HEK293 (cell line): Measurements from ENCODE around the gene CFAP300.

Experiments
- CTCF ChIA-PET: fragments of 350-600 bp; formaldehyde crosslinking; extraction: SDS; loops from one replicate; lab custom pipeline; 2021; ENCODE audit warnings: antibody characterized with exemption; lab: Yijun Ruan, JAX
- POLR2A ChIA-PET: fragments of 300-600 bp; formaldehyde crosslinking; extraction: SDS; loops from one replicate; lab custom pipeline; 2020; ENCODE audit warnings: antibody characterized with exemption, inconsistent platforms; lab: Yijun Ruan, JAX
- H3K27ac ChIP-seq: fragments of 200-500 bp; sonication (Bioruptor generic); 2 replicates; pipeline ENCODE4 v1.5.1; 2014; ENCODE audit warnings: low read depth, low read length, control low read depth, inconsistent platforms; ENCODE audit errors: extremely low read depth
- H3K36me3 ChIP-seq, 2 experiments: fragments of 200-500 bp in 1 of 2; sonication (Bioruptor generic) in 1 of 2; 1 replicate in 1 of 2; 2 replicates in 1 of 2; pipeline ENCODE4 v1.5.1; 2014 to 2017; ENCODE audit warnings: inconsistent platforms in 2 of 2, low read length in 2 of 2; ENCODE audit not compliant: control insufficient read depth in 2 of 2, insufficient read depth in 1 of 2
- H3K4me1 ChIP-seq: fragments of 200-500 bp; sonication (Bioruptor generic); 2 replicates; pipeline ENCODE4 v1.5.1; 2014; ENCODE audit warnings: mild to moderate bottlenecking, low read length, inconsistent platforms; ENCODE audit not compliant: control insufficient read depth, insufficient read depth
- H3K4me3 ChIP-seq: 2 replicates; pipeline ENCODE4 v1.5.1; 2011; ENCODE audit warnings: low read depth, mild to moderate bottlenecking, control low read depth, low read length, moderate library complexity
- H3K9me3 ChIP-seq: fragments of 200-500 bp; sonication (Bioruptor generic); 2 replicates; pipeline ENCODE4 v1.5.1; 2014; ENCODE audit warnings: low read depth, low read length, inconsistent platforms; ENCODE audit not compliant: control insufficient read depth, insufficient read depth
- ELK4 ChIP-seq: IDR thresholded peaks from 2 replicates; pipeline ENCODE4 v1.6.1; 2011; ENCODE audit warnings: mild to moderate bottlenecking, low read depth, low read length, borderline replicate concordance
- PRDM1 ChIP-seq: fragments of 450-650 bp; formaldehyde crosslinking; IDR thresholded peaks from 2 replicates; pipeline ENCODE4; 2016; ENCODE audit warnings: missing biosample characterization, missing genetic modification characterization
- PRDM2 ChIP-seq: fragments of 450-650 bp; formaldehyde crosslinking; IDR thresholded peaks from 2 replicates; pipeline ENCODE4 v1.5.1; 2016; ENCODE audit warnings: missing biosample characterization, missing genetic modification characterization, borderline replicate concordance
- PRDM6 ChIP-seq: fragments of 450-650 bp; formaldehyde crosslinking; IDR thresholded peaks from 2 replicates; pipeline ENCODE4 v1.5.1; 2017; ENCODE audit warnings: missing biosample characterization, missing genetic modification characterization
- SP3 ChIP-seq: fragments of 450-650 bp; formaldehyde crosslinking; IDR thresholded peaks from 2 replicates; pipeline ENCODE4 v1.5.1; 2016; ENCODE audit warnings: missing biosample characterization, missing genetic modification characterization
- TRIM28 ChIP-seq: IDR thresholded peaks from 2 replicates; pipeline ENCODE4 v1.6.1; 2011; ENCODE audit warnings: low read length, control low read depth, borderline replicate concordance
- WT1 ChIP-seq: fragments of 450-650 bp; formaldehyde crosslinking; IDR thresholded peaks from 2 replicates; pipeline ENCODE4 v1.5.1; 2016; ENCODE audit warnings: missing biosample characterization, missing genetic modification characterization
- ZBTB11 ChIP-seq: fragments of 450-650 bp; formaldehyde crosslinking; conservative IDR thresholded peaks from 2 replicates; pipeline ENCODE4 v1.5.1; 2016; ENCODE audit warnings: low read depth, missing biosample characterization, missing genetic modification characterization
- ZIC2 ChIP-seq: fragments of 450-650 bp; formaldehyde crosslinking; IDR thresholded peaks from 2 replicates; pipeline ENCODE4 v1.5.1; 2016; ENCODE audit warnings: missing biosample characterization, missing genetic modification characterization
- ZNF274 ChIP-seq, 2 experiments: fragments of 200-500 bp in 1 of 2; fragments of 450-650 bp in 1 of 2; sonication (Bioruptor generic) in 1 of 2; formaldehyde crosslinking in 1 of 2; IDR thresholded peaks; 2 replicates each; pipeline versions ENCODE4 v1.5.1 to v1.6.1; 2014 to 2016; ENCODE audit warnings: borderline replicate concordance in 1 of 2, inconsistent platforms in 1 of 2, low read length in 1 of 2, missing biosample characterization in 1 of 2, missing genetic modification characterization in 1 of 2
- ZNF341 ChIP-seq: fragments of 450-650 bp; formaldehyde crosslinking; IDR thresholded peaks from 2 replicates; pipeline ENCODE4; 2016; ENCODE audit warnings: low read depth, missing biosample characterization, missing genetic modification characterization
- ZNF366 ChIP-seq: fragments of 450-650 bp; formaldehyde crosslinking; conservative IDR thresholded peaks from 2 replicates; pipeline ENCODE4 v1.5.1; 2016; ENCODE audit warnings: missing biosample characterization, missing genetic modification characterization
- ZNF580 ChIP-seq: fragments of 450-650 bp; formaldehyde crosslinking; IDR thresholded peaks from 2 replicates; pipeline ENCODE4 v1.5.1; 2016; ENCODE audit warnings: missing biosample characterization, missing genetic modification characterization
- ZNF704 ChIP-seq: fragments of 450-650 bp; formaldehyde crosslinking; IDR thresholded peaks from 2 replicates; pipeline ENCODE4 v1.5.1; 2016; ENCODE audit warnings: missing biosample characterization, missing genetic modification characterization
- ZNF768 ChIP-seq: fragments of 450-650 bp; formaldehyde crosslinking; IDR thresholded peaks from 2 replicates; pipeline ENCODE4 v1.5.1; 2018; ENCODE audit warnings: missing biosample characterization, mild to moderate bottlenecking, missing genetic modification characterization
- ZXDB ChIP-seq: fragments of 450-650 bp; formaldehyde crosslinking; IDR thresholded peaks from 2 replicates; pipeline ENCODE4 v1.5.1; 2016; ENCODE audit warnings: missing biosample characterization, missing genetic modification characterization

The CFAP300 gene

GRCh38 chr11:102115557-102115956 is 68.3 kb downstream of the CFAP300 start (continued):
- no peak for TF ChIP-seq ZNF704 (tag by site-specific recombination)
- no peak for TF ChIP-seq PRDM2 (tag by site-specific recombination)
- no peak for TF ChIP-seq ZNF274 (IDR thresholded peaks at IDR 0.05; ENCODE audit: low read length)
- no peak for TF ChIP-seq ZNF274 (tag by site-specific recombination; IDR thresholded peaks at IDR 0.05; ENCODE audit: borderline replicate concordance)
- no peak for TF ChIP-seq ZNF366 (tag by site-specific recombination)
- peak; percentile 48 for TF ChIP-seq PRDM1 (tag by site-specific recombination)
- TF ChIP-seq, all 188 proteins: peak for 7

GRCh38 chr11:102116453-102117205 is 69.4 kb downstream of the CFAP300 start:
- H3K4me3 ChIP-seq: no peak overlapping the region
- POLR2A ChIA-PET: no interaction called here
- H3K27ac ChIP-seq: 0 out of 2 replicates have a peak overlapping the region, but pooled peaks have one; percentile 57
- H3K36me3 ChIP-seq: no peaks in the 10 kb centered on the region
- TF ChIP-seq ZNF341 (tag by site-specific recombination): no peak
- TF ChIP-seq ELK4: no peak
- TF ChIP-seq PRDM6 (tag by site-specific recombination): peak; percentile 63; the same call in 1 of the 2 replicates
- TF ChIP-seq ZBTB11 (tag by site-specific recombination): no peak
- TF ChIP-seq TRIM28: no peak
- TF ChIP-seq ZNF768 (tag by site-specific recombination): no peak
- TF ChIP-seq ZXDB (tag by site-specific recombination): peak; percentile 27; the same call in 1 of the 2 replicates
- 0 out of 2 replicates have a peak, but pooled peaks have one; percentile 22 for TF ChIP-seq ZNF580 (tag by site-specific recombination)
- no peak for TF ChIP-seq ZIC2 (tag by site-specific recombination)
- no peak for TF ChIP-seq SP3
- TF ChIP-seq WT1 (tag by site-specific recombination): peak; percentile 56
- no peaks in the 10 kb centered on the region for H3K9me3 ChIP-seq
- H3K4me1 ChIP-seq: peaks cover 33% of the 10 kb centered on the region
- CTCF ChIA-PET: interaction anchor here (1.1 kb wide), 1 partner anchor 496 kb away, joined by 4 read pairs; no protein-coding TSS in a partner anchor
